GM10248 (cell line): Measurements from ENCODE around the gene BCL2.

Source experiments
- CTCF ChIA-PET: fragments of 300-600 bp; sonication (Branson Sonifier 250); formaldehyde crosslinking; extraction: SDS; loops from one replicate; lab custom pipeline; 2021; ENCODE audit warnings: antibody characterized with exemption; lab: Yijun Ruan, JAX
- POLR2A ChIA-PET: fragments of 350-650 bp; sonication (Branson Sonifier 250); formaldehyde crosslinking; extraction: SDS; loops from one replicate; lab custom pipeline; 2020; ENCODE audit warnings: antibody characterized with exemption; lab: Yijun Ruan, JAX
- DNase-seq: peaks from one replicate; pipeline ENCODE4 v3.0.0; 2012; ENCODE audit errors: extremely low spot score
- TF ChIP-seq, protein P1 (sequence below): IDR thresholded peaks from 2 replicates; pipeline ENCODE4 v1.5.1; 2012; ENCODE audit warnings: mild to moderate bottlenecking, low read depth; ENCODE audit errors: extremely low read depth, missing control alignments, control extremely low read depth

The BCL2 gene

DNA sequence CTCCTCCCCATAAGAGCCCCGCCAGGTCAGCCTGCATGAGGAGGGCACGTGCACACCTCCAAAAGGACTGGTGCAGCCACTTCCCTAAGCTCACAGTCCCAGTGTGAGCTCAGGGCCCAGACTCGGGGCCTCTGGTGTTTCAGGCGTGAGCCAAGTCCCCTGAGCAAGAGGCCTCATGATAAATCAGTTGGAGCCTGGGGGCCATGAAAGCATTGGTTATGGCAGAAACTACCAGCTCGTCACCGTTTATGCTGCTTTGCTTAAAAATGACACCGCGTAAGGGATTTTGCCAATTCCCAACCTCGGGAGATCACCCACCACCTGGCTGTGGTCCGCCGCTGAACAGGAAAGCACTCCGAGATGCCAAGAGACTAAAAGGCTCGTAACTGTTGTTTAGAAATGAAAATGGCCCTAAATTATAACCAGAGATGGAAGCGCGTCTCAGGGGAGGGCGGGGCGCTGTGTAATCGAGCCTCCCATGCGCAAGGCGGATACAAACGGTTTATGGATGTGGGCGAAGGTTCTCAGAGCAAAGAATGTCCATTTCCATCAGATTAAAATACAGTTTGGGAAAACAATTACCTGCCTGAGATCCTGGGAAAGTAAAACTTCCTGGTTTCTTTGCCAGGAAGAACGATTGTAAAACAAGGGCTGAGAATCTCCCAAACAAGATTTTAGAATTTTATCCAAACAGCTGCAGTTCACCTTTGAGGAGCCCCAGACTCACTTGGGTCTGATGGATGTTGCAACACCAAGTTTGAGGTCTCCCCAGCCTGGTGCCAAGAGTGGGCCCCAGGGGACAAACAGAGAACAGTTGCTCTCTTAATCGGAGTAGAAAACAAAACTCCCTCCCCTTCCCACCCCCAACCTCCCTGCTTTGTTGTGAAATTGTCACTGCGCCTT lies 141.4 kb downstream of the BCL2 start:
- no peak for DNase-seq
- TF ChIP-seq, protein P1, sequence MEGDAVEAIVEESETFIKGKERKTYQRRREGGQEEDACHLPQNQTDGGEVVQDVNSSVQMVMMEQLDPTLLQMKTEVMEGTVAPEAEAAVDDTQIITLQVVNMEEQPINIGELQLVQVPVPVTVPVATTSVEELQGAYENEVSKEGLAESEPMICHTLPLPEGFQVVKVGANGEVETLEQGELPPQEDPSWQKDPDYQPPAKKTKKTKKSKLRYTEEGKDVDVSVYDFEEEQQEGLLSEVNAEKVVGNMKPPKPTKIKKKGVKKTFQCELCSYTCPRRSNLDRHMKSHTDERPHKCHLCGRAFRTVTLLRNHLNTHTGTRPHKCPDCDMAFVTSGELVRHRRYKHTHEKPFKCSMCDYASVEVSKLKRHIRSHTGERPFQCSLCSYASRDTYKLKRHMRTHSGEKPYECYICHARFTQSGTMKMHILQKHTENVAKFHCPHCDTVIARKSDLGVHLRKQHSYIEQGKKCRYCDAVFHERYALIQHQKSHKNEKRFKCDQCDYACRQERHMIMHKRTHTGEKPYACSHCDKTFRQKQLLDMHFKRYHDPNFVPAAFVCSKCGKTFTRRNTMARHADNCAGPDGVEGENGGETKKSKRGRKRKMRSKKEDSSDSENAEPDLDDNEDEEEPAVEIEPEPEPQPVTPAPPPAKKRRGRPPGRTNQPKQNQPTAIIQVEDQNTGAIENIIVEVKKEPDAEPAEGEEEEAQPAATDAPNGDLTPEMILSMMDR: no peak
- ChIA-PET POLR2A (no interaction called here), CTCF (interaction anchor here (1.5 kb wide), 2 partner anchors 7 to 145 kb away, joined by 3 to 4 read pairs; no protein-coding TSS in a partner anchor)

DNA sequence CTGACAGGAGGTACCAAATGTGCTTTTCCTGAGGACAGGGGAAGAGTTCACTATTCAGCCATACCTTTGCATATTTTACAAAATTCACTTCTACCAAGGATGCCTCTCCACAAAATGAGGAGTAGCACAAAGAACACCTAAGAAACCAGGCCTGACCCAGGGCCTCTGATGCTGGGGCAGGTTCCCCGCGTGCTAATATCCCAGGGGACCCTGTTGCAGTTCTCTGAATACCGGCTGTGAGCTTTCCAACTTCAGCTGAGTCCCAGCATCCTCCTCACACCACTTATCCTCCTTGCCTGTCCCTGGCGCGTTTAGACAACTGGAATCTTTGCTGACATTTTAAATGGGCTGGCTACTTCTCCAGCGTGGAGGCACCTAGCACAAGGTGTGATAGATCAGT lies 142.3 kb downstream of the BCL2 start:
- CTCF ChIA-PET: interaction anchor here (1.5 kb wide), 2 partner anchors 8 to 146 kb away, joined by 3 to 4 read pairs; no protein-coding TSS in a partner anchor
- no peak for DNase-seq
- POLR2A ChIA-PET: no interaction called here
- TF ChIP-seq, protein P1: no peak

DNA sequence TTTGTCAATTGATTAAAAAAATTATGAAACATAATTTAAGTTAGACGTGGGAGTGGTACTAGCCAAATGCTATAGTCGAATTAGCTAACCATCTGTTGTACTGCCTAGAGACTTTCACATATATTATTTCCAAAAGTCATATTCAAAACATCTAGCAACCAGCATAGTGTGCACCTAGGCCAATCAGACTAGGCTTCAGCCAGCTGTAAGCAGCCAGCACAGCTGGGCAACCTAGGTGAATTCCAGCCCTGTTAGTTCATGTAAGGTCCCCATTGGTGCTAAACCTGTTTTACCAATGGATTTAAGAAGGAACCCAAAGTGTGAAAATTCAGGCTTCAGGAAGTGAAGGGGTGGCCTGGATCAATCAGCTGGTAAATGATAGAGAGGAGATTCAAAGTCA lies 144.3 kb downstream of the BCL2 start:
- POLR2A ChIA-PET: interaction anchor here (0.7 kb wide), 1 partner anchor 13 kb away, joined by 3 read pairs; no protein-coding TSS in a partner anchor
- no peak for DNase-seq
- CTCF ChIA-PET: interaction anchor here (0.9 to 2.3 kb wide), 9 partner anchors 9 to 43 kb away, joined by 3 to 18 read pairs (median 4); no protein-coding TSS in a partner anchor
- TF ChIP-seq, protein P1: no peak

DNA sequence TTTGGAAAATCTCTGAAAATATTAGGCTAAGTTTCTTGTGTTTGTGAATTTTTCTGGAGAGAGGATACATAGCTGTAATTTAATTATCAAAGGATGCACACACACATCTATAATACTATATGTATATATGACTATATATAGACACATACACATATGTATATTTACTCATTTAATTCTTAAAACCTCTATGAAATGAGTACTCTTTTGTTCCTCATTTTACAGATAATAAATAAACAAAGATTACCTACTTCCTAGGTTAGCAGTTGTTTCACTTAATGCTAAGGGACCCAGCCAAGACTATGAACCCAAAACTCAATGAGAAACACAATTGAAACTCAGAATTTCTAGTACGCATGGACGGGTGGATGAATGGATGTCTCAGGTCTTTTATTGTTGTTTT lies 145.6 kb downstream of the BCL2 start:
- DNase-seq: no peak
- ChIA-PET POLR2A (no interaction called here), CTCF (interaction anchor here (0.8 to 4.4 kb wide), 6 partner anchors 11 to 144 kb away, joined by 3 to 23 read pairs (median 4); no protein-coding TSS in a partner anchor)
- TF ChIP-seq, protein P1: no peak

DNA sequence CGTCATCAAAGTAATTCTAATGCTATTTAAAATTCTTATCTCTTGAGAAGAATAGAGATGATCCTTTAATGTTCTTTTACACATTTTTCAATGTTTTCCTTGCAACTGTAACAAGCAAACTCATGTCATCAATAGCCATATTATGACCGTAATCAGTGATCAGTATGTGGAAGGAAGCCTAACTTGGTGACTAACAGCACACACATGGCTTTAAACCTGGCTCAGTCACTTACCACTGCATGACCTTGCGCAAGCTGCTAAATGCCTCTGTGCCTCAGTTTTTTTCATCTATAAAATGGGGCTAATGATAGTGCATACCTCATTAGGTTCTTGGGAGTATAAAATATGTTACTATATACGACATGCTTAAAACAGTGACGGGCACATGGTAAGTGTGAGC lies 149.7 kb downstream of the BCL2 start:
- no peak for DNase-seq
- TF ChIP-seq, protein P1: no peak
- POLR2A ChIA-PET: no interaction called here
- CTCF ChIA-PET: interaction anchor here (1.3 to 4.4 kb wide), 4 partner anchors 7 to 18 kb away, joined by 3 to 23 read pairs (median 4); no protein-coding TSS in a partner anchor

DNA sequence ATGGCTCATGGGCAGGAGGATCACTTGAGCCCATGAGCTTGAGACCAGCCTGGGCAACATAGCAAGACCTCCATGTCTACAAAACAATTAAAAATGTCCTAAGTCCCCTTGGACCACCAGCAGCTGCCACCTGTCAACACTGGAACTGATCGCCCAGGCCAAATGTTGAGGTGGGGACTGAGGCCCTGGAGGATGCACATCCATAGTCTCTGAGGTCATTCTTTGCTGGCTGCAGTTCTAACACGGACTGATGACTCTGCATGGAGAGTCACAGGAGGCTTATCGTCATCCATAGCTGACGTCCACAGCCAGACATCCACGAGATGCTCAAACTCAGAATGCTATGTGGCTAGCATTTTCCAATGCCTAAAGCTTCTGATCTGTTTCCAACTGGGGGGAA lies 151.3 kb downstream of the BCL2 start:
- ChIA-PET POLR2A (no interaction called here), CTCF (interaction anchor here (1.6 kb wide), 1 partner anchor 12 kb away, joined by 4 read pairs; no protein-coding TSS in a partner anchor)
- DNase-seq: no peak
- TF ChIP-seq, protein P1: no peak
